GM18498 (cell line): Measurements from ENCODE around the gene UGT3A2.
"Not testable (repeated sequence)": the region's sequence is repeated elsewhere in the genome, so short reads cannot be mapped to it uniquely, and the experiment has no call there.

ENCODE experiments used
- ATAC-seq: cut with Tn5 transposase; IDR thresholded peaks from one replicate; pipeline ENCODE4 v1.9.1; 2021; ENCODE audit warnings: mild to moderate bottlenecking, moderate library complexity; ENCODE audit not compliant: unreplicated experiment

The UGT3A2 gene

DNA sequence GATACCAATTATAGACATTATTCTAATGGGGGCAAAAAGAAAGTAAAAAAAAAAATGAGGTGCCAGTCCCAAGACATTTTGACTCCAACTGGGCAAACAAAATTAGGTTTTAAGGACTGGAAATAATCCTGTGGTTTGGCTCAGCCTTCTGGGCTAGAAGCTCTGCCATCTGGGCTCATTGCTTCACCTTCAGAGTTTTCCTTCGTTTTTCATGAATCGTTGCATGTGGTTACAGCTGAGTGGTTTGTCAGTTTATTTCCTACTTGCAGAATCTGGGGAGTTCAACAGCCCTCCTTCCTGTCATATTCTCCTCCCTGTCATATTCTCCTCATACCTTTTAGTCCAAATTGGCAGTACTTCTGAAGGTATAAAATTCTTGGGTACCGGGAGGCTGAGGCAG is 12.0 kb downstream of the UGT3A2 start:
- no peak for ATAC-seq

DNA sequence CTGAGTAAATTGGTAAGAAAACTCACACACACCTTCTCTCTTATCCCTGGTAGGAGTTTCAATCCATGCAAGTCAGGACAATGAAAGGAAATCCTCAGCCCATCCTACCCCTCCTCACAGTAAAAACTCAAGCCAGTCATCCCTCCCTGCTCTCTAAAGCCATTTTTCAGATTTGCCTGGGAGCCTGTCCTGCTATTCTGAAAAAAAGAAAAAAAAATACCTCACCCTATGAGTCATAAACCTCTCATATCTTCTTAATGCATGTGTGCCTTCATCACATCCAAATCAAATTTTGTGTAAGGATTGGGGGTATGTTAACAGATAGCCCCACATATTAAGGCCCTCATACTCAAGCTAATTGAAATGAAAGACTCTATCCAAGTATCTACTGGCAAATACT is 14.1 kb downstream of the UGT3A2 start:
- ATAC-seq = no peak

- no peak for ATAC-seq
Measured at GRCh38 chr5:36049949-36050348, 16.7 kb downstream of the UGT3A2 start.

DNA sequence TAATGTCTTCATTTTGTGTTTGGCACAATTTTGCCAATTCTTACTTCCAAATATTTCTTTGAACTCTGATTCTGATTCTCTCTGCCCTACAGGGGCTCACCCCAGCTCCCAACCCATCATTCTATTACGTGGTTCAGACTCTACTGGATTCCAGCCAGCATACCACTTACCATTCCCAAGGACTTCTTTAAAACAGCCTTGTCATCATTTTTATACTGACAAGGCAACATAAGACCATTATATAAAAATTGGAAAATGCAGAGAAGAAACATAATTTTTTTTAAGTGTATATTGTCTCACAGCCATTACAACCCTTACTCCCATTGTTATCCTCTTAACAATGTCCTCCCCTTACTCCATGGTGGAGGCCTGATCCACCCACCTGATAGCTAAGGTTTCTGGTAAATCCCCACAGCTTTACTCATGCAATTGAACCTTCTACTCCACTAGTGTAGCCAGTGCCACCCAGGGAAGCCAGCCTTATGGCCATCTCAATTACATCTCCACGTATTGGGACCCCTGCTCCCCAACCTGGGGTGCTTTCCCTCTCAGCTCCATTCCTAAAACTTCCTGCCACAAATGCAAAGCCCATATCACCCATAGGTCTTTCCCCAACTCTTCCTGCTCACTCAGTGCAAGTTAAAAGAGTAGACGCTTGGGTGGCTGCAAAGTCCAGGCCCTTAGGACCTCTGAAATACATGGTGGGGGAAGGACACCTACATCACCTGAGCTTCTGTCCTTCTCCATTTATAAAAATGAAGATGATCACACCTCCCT is 19.1 kb downstream of the UGT3A2 start:
- no peak for ATAC-seq

DNA sequence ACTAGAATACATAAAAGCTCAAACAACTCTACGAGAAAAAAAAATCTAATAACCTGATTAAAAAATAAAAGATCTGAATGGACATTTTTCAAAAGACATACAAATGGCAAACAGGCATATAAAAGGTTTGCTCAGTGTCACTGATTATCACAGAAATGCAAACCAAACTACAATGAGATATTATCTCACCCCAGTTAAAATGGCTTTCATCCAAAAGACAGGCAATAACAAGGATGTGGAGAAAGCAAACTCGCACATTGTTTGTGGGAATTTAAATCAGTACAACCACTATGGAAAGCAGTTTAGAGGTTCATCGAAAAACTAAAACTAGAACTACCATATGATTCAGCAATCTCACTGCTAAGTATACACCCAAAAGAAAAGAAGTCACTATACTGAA is 20.8 kb downstream of the UGT3A2 start:
- no peak for ATAC-seq

GRCh38 chr5:36041537-36041845 is 25.2 kb downstream of the UGT3A2 start:
- ATAC-seq = no peak

DNA sequence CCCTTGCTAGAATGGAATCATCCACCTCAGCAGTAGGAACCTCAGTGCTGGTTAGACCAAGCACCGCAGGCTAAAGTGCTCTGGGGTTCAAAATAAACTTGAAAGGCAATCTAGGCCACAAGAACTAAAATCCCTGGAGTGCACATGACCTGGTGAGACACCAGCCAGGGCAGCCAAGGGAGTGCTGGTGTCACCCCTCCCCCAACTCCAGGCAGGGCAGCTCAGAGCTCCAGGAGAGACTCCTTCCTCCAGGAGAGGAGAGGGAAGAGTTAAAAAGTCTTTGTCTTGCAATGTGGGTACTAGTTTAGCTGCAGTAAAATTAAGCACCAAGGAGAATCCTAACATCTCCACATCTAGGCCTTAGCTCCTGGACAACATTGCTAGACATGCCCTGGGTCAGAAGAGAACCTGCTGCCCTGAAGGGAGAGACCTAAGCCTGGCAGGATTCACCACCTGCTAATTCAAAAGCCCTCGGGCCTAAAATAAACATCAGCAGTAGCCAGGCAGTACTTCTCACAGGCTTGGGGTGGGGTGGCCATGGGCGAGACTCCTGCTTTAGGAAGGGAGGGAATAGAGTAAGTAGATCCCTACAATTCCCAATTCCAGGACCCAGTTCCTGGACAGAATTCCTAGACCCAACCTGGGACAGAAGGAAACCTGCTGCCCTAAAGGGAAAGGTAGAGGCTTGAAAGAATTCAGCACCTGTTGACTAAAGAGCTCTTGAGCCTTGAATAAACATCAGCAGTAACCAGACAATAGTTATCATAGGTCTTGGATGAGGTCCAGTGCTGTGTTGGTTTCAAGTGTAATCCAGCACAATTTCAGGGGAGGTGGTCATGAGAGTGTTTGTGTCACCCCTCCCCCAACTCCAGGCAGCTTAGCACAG is 25.8 kb downstream of the UGT3A2 start:
- ATAC-seq = no peak

DNA sequence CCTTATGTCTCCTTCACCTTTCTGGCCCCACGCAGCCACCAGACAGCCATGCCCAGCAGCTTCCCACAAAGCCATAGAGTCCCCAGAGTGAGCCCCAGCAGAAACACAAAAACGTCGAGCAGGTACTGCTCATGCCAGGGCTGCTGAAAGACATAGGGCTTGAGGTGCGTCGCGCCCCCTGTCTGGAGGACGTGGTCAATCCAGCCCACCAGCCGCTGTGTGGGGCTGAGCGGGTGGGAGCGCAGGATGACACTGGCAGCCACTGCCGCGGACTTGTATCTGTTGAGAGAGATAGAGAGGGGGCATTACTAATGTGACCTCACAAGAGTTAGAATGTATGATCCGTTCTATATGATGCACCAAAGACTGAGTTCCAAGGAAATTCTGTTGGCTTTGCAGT is 31.0 kb downstream of the UGT3A2 start:
- no peak for ATAC-seq

- ATAC-seq = not testable (repeated sequence)
Measured at GRCh38 chr5:36034536-36035134, 32.0 kb downstream of the UGT3A2 start.

DNA sequence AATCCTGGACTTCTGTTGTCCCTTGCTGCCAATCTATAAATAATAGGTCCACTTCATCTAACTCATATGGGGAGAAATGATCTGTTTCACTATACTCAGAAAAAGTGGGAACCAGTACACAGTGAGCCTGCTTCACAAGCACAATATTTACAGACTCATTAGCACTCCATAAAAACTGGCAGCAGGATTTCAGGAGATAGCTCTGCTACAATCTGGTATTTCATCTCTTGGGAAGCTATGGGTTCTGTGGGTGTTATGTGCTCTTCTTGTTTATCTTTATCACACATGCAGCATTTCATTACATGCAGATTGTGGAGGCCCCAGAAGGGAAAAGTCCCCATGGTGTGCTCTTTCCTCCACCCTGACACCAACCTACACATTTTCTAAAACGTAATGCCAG is 33.2 kb downstream of the UGT3A2 start:
- ATAC-seq = no peak

DNA sequence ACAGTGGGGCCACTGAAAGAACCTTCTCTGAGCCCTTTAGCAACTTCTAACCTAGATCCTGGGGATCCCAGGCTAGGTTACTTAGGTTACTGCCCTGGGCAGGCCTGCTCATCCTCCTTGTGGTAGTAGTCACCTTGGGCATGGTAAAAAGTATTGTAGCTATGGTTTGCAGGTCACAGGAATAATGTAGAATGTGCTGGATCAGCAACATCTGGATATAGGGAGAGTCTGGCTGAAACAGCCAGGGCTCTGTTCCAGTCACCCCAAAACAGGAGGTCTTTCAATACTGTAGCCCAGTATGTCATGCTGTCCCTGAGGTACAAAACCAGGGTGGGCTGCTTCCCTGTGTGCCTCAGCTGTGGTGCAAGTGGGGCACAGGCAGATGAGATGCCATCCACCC is 33.6 kb downstream of the UGT3A2 start:
- ATAC-seq = no peak

DNA sequence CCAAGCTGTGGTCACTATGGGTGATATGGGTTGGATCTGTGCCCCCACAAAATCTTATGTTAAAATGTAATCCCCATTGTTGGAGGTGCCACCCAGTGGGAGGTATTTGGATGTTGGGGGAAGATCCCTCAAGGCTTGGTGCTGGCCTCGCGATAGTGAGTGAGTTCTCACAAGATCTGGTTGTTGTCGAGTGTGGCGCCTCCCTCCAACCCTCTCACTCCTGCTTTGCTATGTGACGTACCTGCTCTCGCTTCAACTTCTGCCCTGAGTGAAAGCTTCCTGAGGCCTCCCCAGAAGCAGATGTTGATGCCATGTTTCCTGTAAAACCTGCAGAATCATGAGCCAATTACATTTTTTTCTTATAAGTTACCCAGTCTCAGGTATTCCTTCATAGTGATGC is 35.5 kb downstream of the UGT3A2 start:
- ATAC-seq = no peak

GRCh38 chr5:36029914-36030313 is 36.8 kb downstream of the UGT3A2 start:
- no peak for ATAC-seq

GRCh38 chr5:36028816-36029465 is 37.7 kb downstream of the UGT3A2 start:
- ATAC-seq = no peak

DNA sequence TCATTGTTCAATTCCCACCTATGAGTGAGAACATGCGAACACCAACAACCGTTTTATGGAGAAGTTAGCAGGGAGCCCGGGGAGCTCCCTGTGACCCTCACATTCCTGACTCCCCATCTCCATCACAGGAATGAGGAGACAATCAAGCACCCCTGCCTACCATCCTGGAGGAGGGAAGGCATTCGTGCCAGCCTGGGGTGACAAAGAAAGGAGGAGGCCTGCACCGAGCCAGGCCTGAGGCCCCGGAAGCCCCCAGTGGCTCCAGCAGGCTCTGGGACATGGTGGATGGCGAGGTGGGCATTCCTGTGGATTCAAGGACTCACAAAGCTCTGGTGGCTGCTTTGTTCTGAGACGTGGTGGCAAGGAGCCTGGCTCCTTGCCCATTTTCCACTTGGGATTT is 39.0 kb downstream of the UGT3A2 start:
- ATAC-seq = no peak

- no peak for ATAC-seq
Measured at GRCh38 chr5:36026706-36027465, 39.8 kb downstream of the UGT3A2 start.

DNA sequence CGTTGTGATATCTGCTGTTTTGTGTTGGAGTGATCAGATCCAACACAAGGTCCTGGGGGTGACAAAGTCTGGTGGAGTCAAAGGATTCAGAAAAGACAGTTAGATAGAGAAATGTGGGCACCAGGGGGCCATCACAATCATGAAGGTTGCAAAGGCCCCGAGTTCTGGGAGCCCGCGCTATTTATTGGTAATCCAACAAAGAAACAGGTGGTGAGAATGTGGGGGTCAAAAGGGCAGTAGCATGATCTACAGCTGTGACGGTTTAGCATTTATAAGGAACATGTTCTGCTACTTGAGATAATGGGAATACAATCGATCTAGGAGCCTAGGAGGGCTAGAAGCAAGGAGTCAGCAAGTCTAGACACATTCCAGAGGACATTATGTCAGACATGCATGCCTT is 44.4 kb downstream of the UGT3A2 start:
- not testable (repeated sequence) for ATAC-seq

DNA sequence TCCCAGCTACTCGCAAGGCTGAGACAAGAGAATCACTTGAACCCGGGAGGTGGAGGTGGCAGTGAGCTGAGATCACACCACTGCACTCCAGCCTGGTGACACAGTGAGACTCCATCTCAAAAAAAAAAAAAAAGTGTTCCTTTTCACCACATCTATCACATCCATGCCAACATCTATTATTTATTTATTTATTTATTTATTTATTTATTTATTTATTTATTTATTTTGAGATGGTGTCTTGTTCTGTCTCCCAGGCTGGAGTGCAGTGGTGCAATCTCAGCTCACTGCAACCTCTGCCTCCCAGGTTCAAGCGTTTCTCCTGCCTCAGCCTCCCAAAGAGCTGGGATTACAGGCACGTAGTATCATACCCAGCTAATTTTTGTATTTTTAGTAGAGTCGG is 47.1 kb downstream of the UGT3A2 start:
- not testable (repeated sequence) for ATAC-seq

DNA sequence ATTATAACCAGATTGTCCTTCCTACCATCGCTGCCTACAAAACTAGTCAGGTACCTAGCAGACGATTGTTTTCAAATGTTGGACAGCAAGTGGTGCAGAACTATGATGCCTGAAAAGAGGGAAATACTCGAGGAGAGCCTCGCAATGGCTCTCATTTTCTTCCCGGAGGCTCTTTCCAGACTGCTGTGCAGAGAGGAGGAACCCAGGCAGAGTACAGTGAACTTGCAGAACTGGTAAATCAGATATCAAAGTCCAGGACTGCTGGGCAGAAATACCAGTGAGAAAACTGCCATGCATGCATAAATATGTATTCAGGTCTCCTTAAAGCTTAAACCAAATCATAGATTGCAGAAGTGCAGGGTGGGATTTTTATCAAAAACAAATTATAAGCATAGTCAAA is 49.1 kb downstream of the UGT3A2 start:
- no peak for ATAC-seq

DNA sequence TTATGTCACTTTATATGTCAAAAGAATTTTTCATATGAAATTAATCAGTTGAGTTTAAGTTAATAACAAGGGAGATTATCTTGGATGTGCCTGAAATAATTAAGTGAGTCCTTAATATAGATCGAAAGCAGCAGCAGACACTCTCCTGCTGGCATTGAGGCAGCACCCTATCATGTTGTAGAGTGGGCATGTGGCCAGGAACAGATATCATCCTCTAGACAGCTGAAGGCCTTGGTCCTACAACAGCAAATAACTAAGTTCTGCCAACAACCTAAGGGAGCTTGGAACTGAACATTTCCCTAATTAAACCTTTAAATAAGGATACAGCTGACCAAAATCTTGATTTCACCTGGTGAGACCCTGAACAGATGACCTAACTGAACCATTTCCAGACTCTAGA is 49.7 kb downstream of the UGT3A2 start:
- no peak for ATAC-seq

- ATAC-seq = no peak
Measured at GRCh38 chr5:36013182-36013581, 53.5 kb downstream of the UGT3A2 start.
